Pons (tissue), 1 donor: Measurements from ENCODE around the gene MAMDC2.

Experiments used
- DNase-seq: peaks from one replicate; pipeline ENCODE4 v3.0.0-alpha.2; 2016; ENCODE audit warnings: low spot score

MAMDC2 gene

GRCh38 chr9:70043689-70044489, at the start of gene MAMDC2:
Gene MAMDC2 (plus strand): TSS chr9:70043848. CDS start chr9:70044198, 350 bp downstream.
- DNase-seq, result no peak

GRCh38 chr9:69995846-69996245, 47.8 kb upstream of the MAMDC2 start:
- no peak for DNase-seq

GRCh38 chr9:69996967-69997366, 46.7 kb upstream of the MAMDC2 start:
- DNase-seq, result no peak

- DNase-seq, result no peak
Observed at GRCh38 chr9:69997524-69997923, 46.1 kb upstream of the MAMDC2 start.

GRCh38 chr9:69999315-69999714, 44.3 kb upstream of the MAMDC2 start:
- DNase-seq, result no peak

- DNase-seq, result no peak
Observed at GRCh38 chr9:70000469-70000868, 43.2 kb upstream of the MAMDC2 start.

- no peak for DNase-seq
Observed at GRCh38 chr9:70003901-70004714, 39.5 kb upstream of the MAMDC2 start.

- DNase-seq, result no peak
Observed at GRCh38 chr9:70006306-70006705, 37.3 kb upstream of the MAMDC2 start.

GRCh38 chr9:70007831-70008230, 35.8 kb upstream of the MAMDC2 start:
- no peak for DNase-seq

GRCh38 chr9:70010015-70010414, 33.6 kb upstream of the MAMDC2 start:
- DNase-seq, result no peak

GRCh38 chr9:70011366-70011765, 32.3 kb upstream of the MAMDC2 start:
- DNase-seq, result no peak

- no peak for DNase-seq
Observed at GRCh38 chr9:70012569-70012968, 31.1 kb upstream of the MAMDC2 start.

- DNase-seq, result no peak
Observed at GRCh38 chr9:70013598-70014196, 30.0 kb upstream of the MAMDC2 start.

- DNase-seq, result no peak
Observed at GRCh38 chr9:70015099-70015498, 28.5 kb upstream of the MAMDC2 start.

- no peak for DNase-seq
Observed at GRCh38 chr9:70020217-70020616, 23.4 kb upstream of the MAMDC2 start.

GRCh38 chr9:70020991-70021571, 22.6 kb upstream of the MAMDC2 start:
- DNase-seq, result peak; percentile 88

GRCh38 chr9:70028287-70028686, 15.4 kb upstream of the MAMDC2 start:
- no peak for DNase-seq

GRCh38 chr9:70030156-70030555, 13.5 kb upstream of the MAMDC2 start:
- no peak for DNase-seq

GRCh38 chr9:70031141-70031545, 12.5 kb upstream of the MAMDC2 start:
- DNase-seq, result no peak

- DNase-seq, result no peak
Observed at GRCh38 chr9:70034271-70034711, 9.4 kb upstream of the MAMDC2 start.

- no peak for DNase-seq
Observed at GRCh38 chr9:70035691-70036090, 8.0 kb upstream of the MAMDC2 start.

GRCh38 chr9:70036641-70037040, 7.0 kb upstream of the MAMDC2 start:
- no peak for DNase-seq
